ENCODE data around the gene PTER. TPM values are rescaled to one million over a fixed set of nuclear protein-coding genes. Genes with fewer than 3 reads are reported as not detected.
A peak's percentile ranks its signal among the peaks of the same experiment; 100 is the strongest.

The PTER gene, protein sequence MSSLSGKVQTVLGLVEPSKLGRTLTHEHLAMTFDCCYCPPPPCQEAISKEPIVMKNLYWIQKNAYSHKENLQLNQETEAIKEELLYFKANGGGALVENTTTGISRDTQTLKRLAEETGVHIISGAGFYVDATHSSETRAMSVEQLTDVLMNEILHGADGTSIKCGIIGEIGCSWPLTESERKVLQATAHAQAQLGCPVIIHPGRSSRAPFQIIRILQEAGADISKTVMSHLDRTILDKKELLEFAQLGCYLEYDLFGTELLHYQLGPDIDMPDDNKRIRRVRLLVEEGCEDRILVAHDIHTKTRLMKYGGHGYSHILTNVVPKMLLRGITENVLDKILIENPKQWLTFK
- total RNA-seq: 10 to 100 TPM in 1 of 2 donors, 1 to 10 TPM in 1; 6.2 to 11.2 TPM

DNA sequence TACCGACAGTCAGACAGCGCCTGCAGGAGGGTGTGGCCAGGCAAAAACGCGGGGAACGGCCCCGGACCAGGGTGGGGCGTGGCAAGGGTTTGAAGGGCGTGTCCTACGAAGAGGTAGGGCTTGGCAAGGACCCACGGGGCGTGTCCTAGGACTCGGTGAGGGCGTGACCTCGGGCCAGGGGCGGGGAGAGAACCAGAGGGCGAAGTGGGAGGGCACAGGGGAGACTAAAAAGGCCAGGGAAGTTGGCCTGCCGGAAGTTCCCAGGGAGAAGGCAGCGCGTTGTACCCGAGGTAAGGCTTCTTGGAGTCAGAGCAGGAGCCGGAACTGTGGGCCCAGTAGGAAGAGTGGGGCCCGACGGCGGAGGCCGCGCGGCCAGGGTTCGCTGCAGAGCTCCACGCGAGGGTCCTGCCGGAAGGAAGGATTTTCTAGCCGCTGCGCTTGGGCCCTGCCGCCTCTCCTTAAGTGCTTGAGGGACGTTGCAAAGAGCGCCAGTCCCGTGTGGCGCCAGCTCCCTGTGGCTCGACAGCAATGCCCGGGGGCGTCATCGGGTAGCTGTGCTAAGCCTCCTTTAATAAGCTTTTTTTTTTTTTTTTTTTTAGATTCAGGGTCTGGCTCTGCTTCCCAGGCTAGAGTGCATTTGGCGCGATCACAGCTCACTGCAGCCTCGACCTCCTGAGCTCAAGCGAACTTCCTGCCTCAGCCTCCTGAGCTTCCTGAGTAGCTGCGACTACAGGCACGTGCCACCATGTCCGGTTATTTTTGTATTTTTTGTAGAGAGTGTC, at the start of gene PTER:
Gene PTER (plus strand): TSS at position 253 of the 782 bp plus-strand sequence. CDS start 47,375 bp downstream, outside the sequence.
- H3K27me3 ChIP-seq (replicated peaks; ENCODE audit: insufficient read depth): no peaks in the 10 kb centered on the region
- no peaks in the 10 kb centered on the region for H3K9me3 ChIP-seq
- H3K27ac ChIP-seq: peak within 1 kb of the TSS; percentile 80 to 84
- ATAC-seq (ENCODE audit: insufficient number of reproducible peaks, low FRiP score, low read depth) (peak; percentile 99), DNase-seq (ENCODE audit: low spot score) (peak; percentile 87)
- H3K4me1 ChIP-seq (ENCODE audit: control insufficient read depth in 1 of 2, low read depth in 2 of 2): peaks cover 4 to 21% of the 10 kb centered on the region in 2 donors
- peak within 1 kb of the TSS; percentile 84 for H3K4me3 ChIP-seq
- TF ChIP-seq, protein P1, sequence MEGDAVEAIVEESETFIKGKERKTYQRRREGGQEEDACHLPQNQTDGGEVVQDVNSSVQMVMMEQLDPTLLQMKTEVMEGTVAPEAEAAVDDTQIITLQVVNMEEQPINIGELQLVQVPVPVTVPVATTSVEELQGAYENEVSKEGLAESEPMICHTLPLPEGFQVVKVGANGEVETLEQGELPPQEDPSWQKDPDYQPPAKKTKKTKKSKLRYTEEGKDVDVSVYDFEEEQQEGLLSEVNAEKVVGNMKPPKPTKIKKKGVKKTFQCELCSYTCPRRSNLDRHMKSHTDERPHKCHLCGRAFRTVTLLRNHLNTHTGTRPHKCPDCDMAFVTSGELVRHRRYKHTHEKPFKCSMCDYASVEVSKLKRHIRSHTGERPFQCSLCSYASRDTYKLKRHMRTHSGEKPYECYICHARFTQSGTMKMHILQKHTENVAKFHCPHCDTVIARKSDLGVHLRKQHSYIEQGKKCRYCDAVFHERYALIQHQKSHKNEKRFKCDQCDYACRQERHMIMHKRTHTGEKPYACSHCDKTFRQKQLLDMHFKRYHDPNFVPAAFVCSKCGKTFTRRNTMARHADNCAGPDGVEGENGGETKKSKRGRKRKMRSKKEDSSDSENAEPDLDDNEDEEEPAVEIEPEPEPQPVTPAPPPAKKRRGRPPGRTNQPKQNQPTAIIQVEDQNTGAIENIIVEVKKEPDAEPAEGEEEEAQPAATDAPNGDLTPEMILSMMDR (IDR thresholded peaks at IDR 0.05): no peak
- no peaks in the 10 kb centered on the region for H3K36me3 ChIP-seq

DNA sequence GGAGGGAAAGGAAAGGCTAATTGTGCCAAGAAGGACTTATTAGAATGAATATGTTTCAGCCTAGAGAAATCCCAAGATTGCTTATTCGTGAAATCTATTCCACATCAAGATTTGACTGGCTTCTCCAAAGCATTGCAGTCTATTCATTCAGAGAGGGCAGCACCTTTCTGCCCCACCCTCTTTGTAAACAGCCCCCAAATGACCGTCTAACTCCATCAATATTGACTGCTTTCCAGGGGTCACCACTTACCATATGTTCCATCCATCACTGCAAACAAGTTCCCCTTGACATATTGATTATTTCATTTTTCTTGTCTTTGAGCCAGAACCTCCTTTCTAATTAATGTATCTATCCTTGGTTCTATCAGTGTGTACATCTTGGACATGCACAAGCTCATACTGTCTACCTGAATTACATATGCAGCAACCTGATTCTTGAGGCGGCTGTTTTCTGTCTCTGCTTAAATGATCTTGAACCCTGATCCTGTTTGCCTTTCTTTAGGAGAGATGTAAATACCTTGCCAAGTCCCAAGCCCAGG, 44.2 kb upstream of the PTER start:
- Histone ChIP-seq H3K36me3 (no peaks in the 10 kb centered on the region), H3K4me1 (ENCODE audit: control insufficient read depth in 1 of 2, low read depth in 2 of 2) (no peaks in the 10 kb centered on the region), H3K9me3 (no peaks in the 10 kb centered on the region), H3K27me3 (replicated peaks; ENCODE audit: insufficient read depth) (no peaks in the 10 kb centered on the region), H3K4me3 (no peak overlapping the region), H3K27ac (no peak overlapping the region)
- DNase-seq (ENCODE audit: low spot score): no peak
- TF ChIP-seq, protein P1 (IDR thresholded peaks at IDR 0.05): no peak
- no peak for ATAC-seq (ENCODE audit: insufficient number of reproducible peaks, low FRiP score, low read depth)

DNA sequence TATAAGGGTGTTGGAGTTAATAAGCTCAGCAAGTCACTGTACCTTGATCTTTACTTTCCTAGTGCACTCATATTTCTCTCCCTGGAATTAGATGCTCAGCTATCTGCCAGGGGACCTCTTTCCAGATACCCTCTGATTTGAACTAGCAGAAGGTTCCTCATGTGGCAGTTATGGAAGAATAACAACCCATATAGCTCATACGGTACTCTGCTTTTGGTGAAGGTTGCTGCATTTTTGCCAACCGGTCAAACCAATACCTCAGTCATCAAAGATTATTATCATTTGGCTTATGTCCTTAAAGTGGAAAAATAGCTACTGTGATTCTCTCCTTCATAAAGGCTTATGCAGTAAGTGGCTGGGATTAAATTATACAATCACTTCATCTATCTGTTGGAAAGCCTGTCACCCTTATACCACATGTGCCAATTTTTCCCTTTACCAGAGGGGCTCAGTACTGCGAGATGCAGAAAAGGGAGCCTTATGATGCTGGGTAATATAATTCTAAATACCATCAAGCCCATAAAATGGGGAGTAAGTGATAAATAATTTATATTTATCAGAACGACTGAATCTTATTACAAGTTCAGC, 43.4 kb upstream of the PTER start:
- TF ChIP-seq, protein P1 (IDR thresholded peaks at IDR 0.05): no peak
- Histone ChIP-seq H3K4me1 (ENCODE audit: control insufficient read depth in 1 of 2, low read depth in 2 of 2) (no peaks in the 10 kb centered on the region), H3K4me3 (no peak overlapping the region), H3K36me3 (no peaks in the 10 kb centered on the region), H3K27me3 (replicated peaks; ENCODE audit: insufficient read depth) (no peaks in the 10 kb centered on the region), H3K27ac (no peak overlapping the region), H3K9me3 (no peaks in the 10 kb centered on the region)
- DNase-seq (ENCODE audit: low spot score): no peak
- no peak for ATAC-seq (ENCODE audit: insufficient number of reproducible peaks, low FRiP score, low read depth)

DNA sequence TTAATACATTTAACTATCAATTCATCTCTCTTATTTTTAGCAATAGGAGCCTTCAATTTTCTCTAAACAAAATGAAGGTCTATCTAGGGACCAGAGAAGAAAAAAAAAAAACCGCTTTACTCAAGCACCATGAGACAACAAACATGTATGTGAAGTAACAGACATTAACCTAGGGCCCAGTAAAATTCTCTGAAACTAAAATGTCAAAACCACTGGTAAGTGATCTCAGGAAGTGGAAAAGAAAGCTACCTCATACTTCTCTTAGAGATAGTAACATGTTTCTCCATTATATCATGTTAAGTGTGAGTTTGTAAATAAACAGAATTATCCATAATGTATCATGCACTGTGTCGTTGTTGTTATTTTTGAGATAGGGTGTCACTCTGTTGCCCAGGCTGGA, 35.4 kb upstream of the PTER start:
- Histone ChIP-seq H3K36me3 (no peaks in the 10 kb centered on the region), H3K4me3 (no peak overlapping the region), H3K9me3 (no peaks in the 10 kb centered on the region), H3K27ac (no peak overlapping the region), H3K27me3 (replicated peaks; ENCODE audit: insufficient read depth) (no peaks in the 10 kb centered on the region), H3K4me1 (ENCODE audit: control insufficient read depth in 1 of 2, low read depth in 2 of 2) (no peaks in the 10 kb centered on the region)
- ATAC-seq (ENCODE audit: insufficient number of reproducible peaks, low FRiP score, low read depth) (no peak), DNase-seq (ENCODE audit: low spot score) (no peak)
- TF ChIP-seq, protein P1 (IDR thresholded peaks at IDR 0.05): no peak

DNA sequence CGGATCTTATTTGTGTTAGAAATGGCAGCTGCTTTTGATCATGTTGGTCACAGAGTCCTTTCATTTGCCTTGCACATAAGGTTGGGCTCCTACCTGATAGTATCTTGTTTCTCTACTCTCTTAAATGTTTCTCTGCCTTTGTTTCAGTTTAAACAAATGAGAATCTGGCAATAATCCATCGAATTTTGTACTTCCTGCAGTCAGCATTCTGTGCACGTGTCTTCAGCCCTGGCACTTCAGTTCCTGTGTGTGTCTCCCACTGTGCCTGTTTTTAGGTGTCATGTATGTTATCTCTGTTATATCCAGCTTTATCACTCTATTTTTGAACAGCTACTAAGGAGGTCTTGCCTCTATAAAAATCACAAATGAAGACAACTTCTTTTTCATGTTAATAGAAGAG, 28.4 kb upstream of the PTER start:
- TF ChIP-seq, protein P1 (IDR thresholded peaks at IDR 0.05): no peak
- DNase-seq (ENCODE audit: low spot score): no peak
- H3K9me3 ChIP-seq: no peaks in the 10 kb centered on the region
- H3K4me3 ChIP-seq: no peak overlapping the region
- H3K36me3 ChIP-seq: no peaks in the 10 kb centered on the region
- no peaks in the 10 kb centered on the region for H3K4me1 ChIP-seq (ENCODE audit: control insufficient read depth in 1 of 2, low read depth in 2 of 2)
- no peak overlapping the region for H3K27ac ChIP-seq
- H3K27me3 ChIP-seq (replicated peaks; ENCODE audit: insufficient read depth): no peaks in the 10 kb centered on the region
- ATAC-seq (ENCODE audit: insufficient number of reproducible peaks, low FRiP score, low read depth): no peak

Data from thoracic aorta (tissue), 2 donors.